ENCODE data around the gene BICRAL.
"Not testable (repeated sequence)": the region's sequence is repeated elsewhere in the genome, so short reads cannot be mapped to it uniquely, and the experiment has no call there.

BICRAL gene

DNA sequence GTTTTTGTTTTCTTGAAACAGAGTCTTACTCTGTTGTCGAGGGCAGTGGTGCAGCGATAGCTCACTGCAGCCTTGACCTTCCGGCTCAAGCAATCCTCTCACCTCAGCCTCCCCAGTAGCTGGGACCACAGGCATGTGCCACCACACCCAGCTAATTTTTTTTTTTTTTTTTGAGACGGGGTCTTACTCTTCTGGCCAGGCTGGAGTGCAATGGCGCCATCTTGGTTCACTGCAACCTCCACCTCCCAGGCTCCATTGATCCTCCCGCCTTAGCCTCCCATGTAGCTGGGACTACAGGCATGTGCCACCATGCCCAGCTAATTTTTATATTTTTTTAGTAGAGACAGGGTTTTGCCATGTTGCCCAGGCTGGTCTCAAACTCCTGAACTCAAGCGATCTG lies 24.5 kb downstream of the BICRAL start:
- not testable (repeated sequence) for H3K4me3 Mint-ChIP-seq, ATAC-seq, H3K27ac Mint-ChIP-seq, DNase-seq, H3K9me3 Mint-ChIP-seq, H3K4me1 Mint-ChIP-seq, H3K27me3 Mint-ChIP-seq

DNA sequence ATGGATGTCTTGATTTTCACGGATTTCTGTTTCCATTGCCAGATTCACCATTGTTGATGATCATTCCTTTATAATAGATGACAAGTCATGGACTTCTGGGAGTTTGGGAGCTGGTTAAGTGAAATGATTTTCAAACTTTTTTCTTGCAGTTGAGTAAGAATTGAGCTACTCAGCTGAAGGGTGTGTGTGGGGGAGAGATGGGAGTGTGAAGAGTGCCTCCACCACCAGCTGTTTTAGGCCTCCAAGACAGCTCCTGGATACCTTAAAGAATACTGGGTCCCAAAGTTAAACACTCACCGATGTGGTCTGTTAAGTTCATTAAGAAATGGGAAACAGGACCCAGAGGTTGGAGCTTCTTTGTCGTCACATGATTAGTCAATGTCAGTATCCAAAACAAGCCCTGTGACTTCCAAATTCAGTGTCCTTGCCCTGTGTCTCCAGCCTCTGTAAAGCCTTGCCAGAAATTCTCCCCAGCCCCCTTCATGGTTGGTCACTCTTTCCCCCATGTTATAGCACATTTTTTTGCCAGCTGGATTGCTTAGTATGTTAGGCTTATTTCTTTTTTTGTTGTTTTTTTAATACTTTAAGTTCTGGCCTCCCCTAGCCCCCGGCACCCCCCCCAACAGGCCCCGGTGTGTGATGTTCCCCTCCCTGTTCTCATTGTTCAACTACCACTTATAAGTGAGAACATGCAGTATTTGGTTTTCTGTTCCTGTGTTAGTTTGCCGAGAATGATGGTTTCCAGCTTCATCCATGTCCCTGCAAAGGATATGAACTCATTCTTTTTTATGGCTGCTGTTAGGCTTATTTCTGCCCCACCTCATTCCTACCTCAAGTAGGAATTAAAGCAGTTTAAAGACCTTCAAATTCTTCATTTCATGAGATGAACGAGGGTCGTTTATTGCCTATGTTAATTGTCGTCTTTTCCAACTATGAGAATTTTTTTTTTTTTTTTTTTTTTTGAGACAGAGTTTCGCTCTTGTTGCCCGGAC lies 26.9 kb downstream of the BICRAL start:
- no peak for DNase-seq

DNA sequence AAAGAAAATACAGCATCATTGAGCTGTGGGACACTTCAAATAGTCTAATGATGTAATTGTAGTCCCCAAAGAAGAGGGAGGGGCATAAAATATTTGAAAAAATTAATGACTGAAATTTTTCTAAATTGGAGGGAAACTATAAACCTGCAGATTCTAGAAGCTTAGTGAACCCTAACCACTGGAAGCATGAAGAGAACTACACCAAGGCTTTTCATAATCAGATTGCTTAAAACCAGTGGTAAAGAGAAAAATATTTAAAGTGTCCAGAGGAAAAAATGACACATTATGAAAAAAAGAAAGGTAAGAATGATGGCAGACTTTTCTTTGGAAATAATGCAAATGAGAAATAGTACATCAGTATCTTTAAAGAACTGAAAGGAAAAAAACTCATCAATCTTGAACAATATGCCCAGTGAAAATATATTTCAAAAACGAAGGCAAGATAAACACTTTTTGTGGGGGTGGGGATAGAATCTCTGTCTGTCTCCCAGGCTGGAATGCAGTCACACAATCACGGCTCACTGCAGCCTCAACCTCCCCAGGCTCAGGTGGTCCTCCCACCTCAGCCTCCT lies 31.3 kb downstream of the BICRAL start:
- Mint-ChIP-seq H3K27ac (no peak overlapping the region), H3K4me1 (peaks cover 19% of the 10 kb centered on the region), H3K4me3 (peak overlapping the region; percentile 21 to 26), H3K27me3 (no peaks in the 10 kb centered on the region), H3K9me3 (no peaks in the 10 kb centered on the region)
- DNase-seq (no peak), ATAC-seq (no peak)

More for the DNA sequence above, 26.9 kb downstream of the BICRAL start:
- Mint-ChIP-seq H3K9me3 (no peaks in the 10 kb centered on the region), H3K4me3 (no peak overlapping the region), H3K4me1 (peaks cover 16% of the 10 kb centered on the region), H3K27ac (no peak overlapping the region), H3K27me3 (no peaks in the 10 kb centered on the region)
- ATAC-seq: no peak

DNA sequence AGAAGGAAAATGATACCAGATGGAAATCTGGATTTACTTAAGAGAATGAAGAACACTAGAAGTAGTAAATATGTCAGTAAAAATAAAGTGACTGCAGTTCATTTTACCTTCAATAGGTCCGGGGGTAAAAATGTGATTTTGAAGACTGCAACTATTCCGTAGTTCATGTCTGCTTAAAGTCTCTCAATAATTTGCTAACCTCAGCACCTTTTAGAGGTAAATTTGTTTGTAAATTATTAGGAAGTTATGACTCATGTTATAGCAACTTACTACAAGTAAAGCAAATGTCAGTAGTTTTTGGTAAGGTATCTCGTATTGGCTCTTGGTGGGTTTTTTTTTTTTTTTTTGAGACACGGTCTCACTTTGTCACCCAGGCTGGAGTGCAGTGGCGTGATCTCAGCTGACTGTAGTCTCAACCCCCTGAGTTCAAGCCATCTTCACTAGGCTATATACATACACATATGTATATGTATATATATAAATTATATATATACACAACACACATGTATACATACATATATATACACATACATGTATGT lies 32.1 kb downstream of the BICRAL start:
- Mint-ChIP-seq H3K27me3 (no peaks in the 10 kb centered on the region), H3K27ac (peak overlapping the region in 1 of 2 donors; percentile 61), H3K4me3 (no peak overlapping the region), H3K9me3 (no peaks in the 10 kb centered on the region), H3K4me1 (peaks cover 25% of the 10 kb centered on the region)
- ATAC-seq: no peak
- DNase-seq: no peak

DNA sequence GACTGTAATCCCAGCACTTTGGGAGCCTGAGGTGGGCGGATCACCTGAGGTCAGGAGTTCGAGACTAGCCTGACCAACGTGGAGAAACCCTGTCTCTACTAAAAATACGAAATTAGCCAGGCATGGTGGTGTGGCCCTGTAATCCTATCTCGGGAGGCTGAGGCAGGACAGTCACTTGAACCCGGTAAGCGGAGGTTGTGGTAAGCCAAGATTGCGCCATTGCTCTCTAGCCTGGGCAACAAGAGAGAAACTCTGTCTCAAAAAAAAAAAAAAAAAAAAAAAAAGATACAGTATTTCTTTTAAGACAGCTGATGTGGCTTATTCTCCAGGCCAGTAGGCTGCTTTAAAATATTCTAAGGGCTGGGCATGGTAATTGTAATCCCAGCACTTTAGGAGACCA lies 33.9 kb downstream of the BICRAL start:
- H3K27ac Mint-ChIP-seq, H3K9me3 Mint-ChIP-seq, H3K4me3 Mint-ChIP-seq, H3K27me3 Mint-ChIP-seq, ATAC-seq, DNase-seq: not testable (repeated sequence)
- peaks cover 41% of the 10 kb centered on the region for H3K4me1 Mint-ChIP-seq

DNA sequence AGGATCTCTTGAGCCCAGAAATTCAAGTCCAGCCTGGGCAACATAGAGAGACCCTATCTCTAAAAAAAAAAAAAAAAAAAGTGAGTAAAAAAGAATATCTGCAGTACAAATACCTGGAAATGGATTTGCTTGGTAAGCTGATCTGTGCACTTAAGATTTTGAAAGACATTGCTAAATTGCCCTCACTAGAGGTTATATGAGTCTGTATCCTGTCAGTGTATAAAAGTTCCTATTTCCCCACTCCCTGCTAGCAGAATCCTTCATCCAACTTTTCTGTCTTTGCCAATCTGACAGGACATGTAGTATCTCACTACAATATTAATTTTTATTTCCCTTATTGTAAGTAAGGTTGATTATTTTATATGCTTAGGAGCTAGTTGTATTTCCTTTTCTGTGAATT lies 36.1 kb downstream of the BICRAL start:
- no peak overlapping the region for H3K4me3 Mint-ChIP-seq
- ATAC-seq: no peak

DNA sequence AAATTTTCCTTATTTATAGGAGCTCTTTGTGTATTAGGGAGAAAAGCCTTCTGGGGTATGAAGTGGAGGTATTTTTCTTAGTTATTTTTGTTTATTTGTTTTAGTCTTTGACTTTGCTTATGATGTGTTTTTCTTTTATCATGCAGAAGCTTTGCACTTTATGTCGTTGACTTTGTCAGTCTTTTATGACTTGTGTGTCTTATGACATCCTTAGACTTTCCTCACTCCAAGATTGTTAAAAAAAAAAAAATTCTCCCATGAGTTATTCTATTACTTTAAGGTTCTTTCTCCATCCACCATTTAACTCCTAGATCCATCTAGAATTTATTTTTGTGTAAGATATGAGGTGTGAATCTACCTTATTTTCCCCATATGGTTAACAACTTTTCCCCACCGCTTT lies 36.6 kb downstream of the BICRAL start:
- no peaks in the 10 kb centered on the region for H3K27me3 Mint-ChIP-seq
- H3K4me3 Mint-ChIP-seq: no peak overlapping the region
- DNase-seq (no peak), ATAC-seq (no peak)
- H3K27ac Mint-ChIP-seq: no peak overlapping the region
- H3K9me3 Mint-ChIP-seq: no peaks in the 10 kb centered on the region
- H3K4me1 Mint-ChIP-seq: peaks cover 36% of the 10 kb centered on the region

More for the DNA sequence above, 36.1 kb downstream of the BICRAL start:
- H3K27me3 Mint-ChIP-seq: no peaks in the 10 kb centered on the region
- H3K27ac Mint-ChIP-seq: no peak overlapping the region
- no peaks in the 10 kb centered on the region for H3K9me3 Mint-ChIP-seq
- H3K4me1 Mint-ChIP-seq: peaks cover 41% of the 10 kb centered on the region
- no peak for DNase-seq

DNA sequence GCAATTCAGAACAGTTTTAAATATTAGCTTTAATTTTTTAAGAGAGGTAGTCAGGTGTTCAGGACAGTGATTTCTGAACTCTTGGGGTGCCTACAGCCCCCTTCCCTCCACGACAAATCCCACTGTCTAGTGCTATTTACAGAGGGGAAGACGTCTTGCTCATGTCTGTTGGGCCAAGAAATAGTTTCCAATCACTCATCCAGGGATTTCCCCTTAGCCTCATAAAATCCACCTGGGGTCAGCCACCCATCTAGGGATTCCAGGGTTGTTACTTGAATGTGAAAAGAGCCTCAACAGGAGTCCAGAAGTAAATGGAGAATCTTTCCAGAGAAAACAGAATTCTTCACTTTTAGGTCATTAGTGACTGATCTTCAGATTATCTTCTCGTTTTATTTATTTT lies 37.0 kb downstream of the BICRAL start:
- Mint-ChIP-seq H3K9me3 (no peaks in the 10 kb centered on the region), H3K4me3 (peak overlapping the region in 1 of 2 donors; percentile 29), H3K4me1 (peaks cover 31% of the 10 kb centered on the region), H3K27me3 (no peaks in the 10 kb centered on the region), H3K27ac (no peak overlapping the region)
- ATAC-seq (no peak), DNase-seq (no peak)

DNA sequence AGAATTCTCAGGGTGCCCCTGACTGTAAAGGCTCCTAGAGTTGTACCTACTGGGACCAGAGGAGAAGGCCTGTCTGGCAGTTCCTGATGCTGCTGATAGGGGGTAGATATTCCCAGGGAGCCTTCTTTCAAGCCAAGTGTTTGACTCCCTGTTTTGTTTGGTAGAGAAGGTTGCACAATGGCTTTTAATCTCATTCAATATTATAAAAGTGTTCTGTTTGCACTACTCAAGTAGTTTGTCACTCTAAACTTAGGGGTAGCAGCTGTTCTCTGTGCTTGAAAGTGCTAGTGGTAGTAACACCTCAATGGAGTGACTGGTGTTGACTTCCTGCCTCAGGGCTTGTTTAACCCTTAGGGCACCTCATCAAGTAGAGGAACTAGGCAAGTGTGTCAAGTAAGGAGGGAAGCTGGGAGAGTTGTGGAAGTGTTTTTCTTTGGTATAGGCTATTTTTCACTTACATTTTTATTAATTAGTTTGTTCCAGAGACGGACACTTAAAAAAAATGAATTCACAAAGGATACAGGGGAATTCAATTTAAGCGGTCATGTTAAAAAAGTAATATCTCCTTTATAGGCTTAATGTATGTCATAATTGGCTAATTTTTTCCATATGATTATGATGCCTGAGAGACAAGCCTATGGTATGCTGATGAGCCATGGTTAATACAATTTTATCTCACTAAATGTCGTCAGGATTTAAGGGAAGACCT lies 38.1 kb downstream of the BICRAL start:
- H3K4me1 Mint-ChIP-seq: peaks cover 30% of the 10 kb centered on the region
- no peaks in the 10 kb centered on the region for H3K9me3 Mint-ChIP-seq
- H3K4me3 Mint-ChIP-seq: no peak overlapping the region
- H3K27me3 Mint-ChIP-seq: no peaks in the 10 kb centered on the region
- peak; percentile 67 for ATAC-seq
- peak overlapping the region; percentile 51 to 73 for H3K27ac Mint-ChIP-seq
- no peak for DNase-seq

DNA sequence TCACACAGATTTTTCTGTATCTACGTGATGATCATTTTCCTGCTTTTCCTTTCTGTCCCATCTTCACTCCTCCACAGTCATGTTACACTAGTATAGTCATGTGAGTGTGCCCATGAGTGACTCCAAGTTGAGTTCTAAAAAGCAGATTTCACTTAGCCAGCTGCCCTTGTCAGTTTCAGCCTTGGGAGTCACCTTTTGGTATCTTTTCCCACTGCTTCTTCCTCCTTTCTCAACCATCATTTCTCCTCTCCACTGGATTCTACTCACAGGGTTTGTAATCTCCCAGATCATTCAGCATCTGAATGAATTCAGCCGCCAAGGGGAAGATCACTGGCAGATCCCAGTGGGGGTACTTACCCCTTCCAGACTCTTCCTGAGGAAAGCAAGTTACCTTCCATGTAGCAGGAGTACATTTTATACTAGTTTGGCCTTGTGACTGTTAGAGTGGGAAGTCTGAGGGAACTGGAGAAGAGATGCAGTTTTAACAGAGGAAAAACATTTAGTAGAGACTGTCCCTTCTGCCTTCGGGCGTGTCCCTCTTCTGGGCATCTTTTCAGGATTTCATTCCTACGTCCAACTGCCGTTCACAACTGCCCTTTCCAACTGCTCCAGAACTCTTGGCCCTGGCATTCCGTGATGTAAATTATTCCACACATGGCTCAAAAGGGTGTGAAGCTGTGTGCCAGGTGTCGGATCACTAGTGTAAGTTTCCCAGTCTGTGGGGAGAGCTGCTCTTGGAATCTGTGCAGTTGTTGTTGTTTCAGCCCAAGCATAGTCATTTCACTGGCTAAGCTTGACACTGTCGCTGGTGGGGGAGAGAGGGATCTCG lies 38.9 kb downstream of the BICRAL start:
- Mint-ChIP-seq H3K4me3 (no peak overlapping the region), H3K27me3 (no peaks in the 10 kb centered on the region), H3K27ac (peak overlapping the region in 1 of 2 donors; percentile 31), H3K4me1 (peaks cover 30% of the 10 kb centered on the region), H3K9me3 (no peaks in the 10 kb centered on the region)
- ATAC-seq (no peak), DNase-seq (no peak)

DNA sequence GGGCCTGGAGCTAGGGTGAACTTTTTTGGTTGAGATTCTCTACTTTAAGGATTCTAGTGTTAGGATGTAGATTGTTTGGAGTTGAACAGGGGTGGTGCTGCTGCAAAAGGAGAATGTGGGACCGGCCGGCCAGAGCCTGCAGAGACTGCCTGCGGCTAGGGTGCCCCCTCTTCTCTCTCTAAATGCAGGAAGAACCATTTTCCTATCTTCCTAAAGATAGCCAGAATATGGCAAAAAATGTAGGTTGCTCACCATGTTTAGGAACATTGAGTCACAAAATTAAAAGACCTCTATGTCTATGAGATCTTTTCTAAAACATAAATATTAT lies 39.5 kb downstream of the BICRAL start:
- ATAC-seq (no peak), DNase-seq (no peak)
- no peaks in the 10 kb centered on the region for H3K9me3 Mint-ChIP-seq
- H3K27ac Mint-ChIP-seq: no peak overlapping the region
- H3K4me1 Mint-ChIP-seq: peaks cover 30% of the 10 kb centered on the region
- H3K4me3 Mint-ChIP-seq: no peak overlapping the region
- no peaks in the 10 kb centered on the region for H3K27me3 Mint-ChIP-seq

DNA sequence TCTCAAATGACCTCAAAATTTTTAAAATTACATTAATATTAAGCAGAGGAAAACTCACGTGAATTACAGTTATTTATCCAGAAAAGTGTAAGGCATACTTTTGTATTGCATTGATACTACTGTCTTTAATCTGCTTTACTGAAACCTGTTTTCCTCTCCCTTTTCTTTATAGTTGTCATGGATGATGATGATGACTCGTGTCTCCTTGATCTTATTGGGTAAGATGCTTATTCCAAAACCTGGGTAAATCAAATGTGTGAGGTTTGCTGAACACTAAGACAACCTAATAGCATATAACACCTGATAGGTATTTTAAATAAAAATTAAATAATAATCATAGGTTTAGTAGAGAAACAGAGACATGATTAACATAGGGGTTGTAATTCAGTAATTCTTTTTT lies 40.0 kb downstream of the BICRAL start:
- DNase-seq (no peak), ATAC-seq (no peak)
- Mint-ChIP-seq H3K4me3 (no peak overlapping the region), H3K27ac (no peak overlapping the region), H3K27me3 (no peaks in the 10 kb centered on the region), H3K4me1 (peaks cover 30% of the 10 kb centered on the region), H3K9me3 (no peaks in the 10 kb centered on the region)

DNA sequence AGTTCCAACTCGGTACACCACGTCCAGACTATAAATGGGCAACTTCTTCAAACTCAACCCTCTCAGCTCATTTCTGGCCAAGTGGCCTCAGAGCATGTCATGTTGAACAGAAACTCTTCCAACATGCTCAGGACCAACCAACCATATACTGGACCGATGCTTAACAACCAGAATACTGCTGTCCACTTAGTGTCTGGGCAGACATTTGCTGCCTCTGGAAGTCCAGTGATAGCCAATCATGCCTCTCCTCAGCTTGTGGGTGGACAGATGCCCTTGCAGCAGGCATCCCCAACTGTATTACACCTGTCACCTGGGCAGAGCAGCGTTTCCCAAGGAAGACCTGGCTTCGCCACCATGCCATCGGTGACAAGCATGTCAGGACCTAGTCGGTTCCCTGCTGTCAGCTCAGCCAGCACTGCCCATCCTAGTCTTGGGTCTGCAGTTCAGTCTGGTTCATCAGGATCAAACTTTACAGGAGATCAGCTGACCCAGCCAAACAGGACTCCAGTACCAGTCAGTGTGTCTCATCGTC lies 47.8 kb downstream of the BICRAL start:
- Mint-ChIP-seq H3K27me3 (no peaks in the 10 kb centered on the region), H3K27ac (no peak overlapping the region)

DNA sequence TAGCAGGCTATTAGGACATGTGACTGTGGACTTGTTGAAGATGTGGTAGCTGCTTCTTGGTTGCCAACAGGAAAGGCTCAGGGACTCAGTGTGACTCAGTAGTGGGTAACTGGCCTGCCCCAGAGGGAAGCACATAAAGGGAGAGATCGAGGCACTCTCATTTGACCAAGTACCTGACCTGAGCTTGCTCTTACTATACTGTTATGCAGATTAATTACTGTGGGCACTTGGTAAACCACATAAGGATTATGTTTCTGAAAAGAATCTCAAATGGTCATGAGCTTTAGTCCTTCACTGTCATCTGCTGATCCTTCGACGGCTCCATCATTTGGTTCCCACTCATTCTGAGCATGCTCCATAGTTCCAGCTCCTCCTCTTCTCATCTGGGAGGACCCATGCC lies 49.4 kb downstream of the BICRAL start:
- H3K27ac Mint-ChIP-seq: no peak overlapping the region
- no peaks in the 10 kb centered on the region for H3K27me3 Mint-ChIP-seq
- ATAC-seq (no peak), DNase-seq (no peak)
- no peaks in the 10 kb centered on the region for H3K9me3 Mint-ChIP-seq
- H3K4me1 Mint-ChIP-seq: no peaks in the 10 kb centered on the region
- H3K4me3 Mint-ChIP-seq: no peak overlapping the region

More for the DNA sequence above, 47.8 kb downstream of the BICRAL start:
- H3K9me3 Mint-ChIP-seq: no peaks in the 10 kb centered on the region
- DNase-seq (no peak), ATAC-seq (no peak)
- H3K4me3 Mint-ChIP-seq: no peak overlapping the region
- no peaks in the 10 kb centered on the region for H3K4me1 Mint-ChIP-seq

DNA sequence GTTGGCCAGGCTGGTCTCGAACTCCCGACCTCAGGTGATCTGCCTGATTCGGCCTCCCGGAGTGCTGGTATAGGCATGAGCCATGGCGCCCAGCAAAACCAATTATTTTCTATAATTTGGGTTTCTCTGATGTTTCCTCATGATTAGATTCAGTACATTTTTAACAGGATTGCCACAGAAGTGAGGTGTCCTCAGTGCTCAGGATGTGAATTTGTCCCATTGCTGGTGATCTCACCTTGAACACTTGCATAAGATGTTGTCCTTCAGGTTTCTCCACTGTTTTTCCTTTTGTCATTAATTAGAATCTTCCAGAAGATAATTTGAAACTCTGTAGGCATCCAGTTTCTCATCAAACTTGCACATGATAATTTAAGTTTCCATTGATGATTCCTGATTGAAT lies 52.2 kb downstream of the BICRAL start:
- Mint-ChIP-seq H3K27ac (no peak overlapping the region), H3K9me3 (no peaks in the 10 kb centered on the region), H3K4me3 (no peak overlapping the region), H3K4me1 (no peaks in the 10 kb centered on the region), H3K27me3 (no peaks in the 10 kb centered on the region)
- ATAC-seq (no peak), DNase-seq (no peak)

Data from stimulated activated naive CD8-positive, alpha-beta T cell treated with anti-CD3 and anti-CD28 coated beads, Interleukin-15, amount 100 ng/mL, for 72 hours (primary cell).